SU-DHL-6 (cell line): ENCODE measurements around the gene ARHGAP1.

Source experiments
- EZH2phosphoT487 ChIP-seq: fragments of 200-600 bp; sonication (generic), shearing (Covaris generic); conservative IDR thresholded peaks from 2 replicates; pipeline ENCODE4 v1.6.1; 2018; ENCODE audit warnings: mild to moderate bottlenecking, antibody characterized with exemption, low read length, moderate library complexity, mixed read lengths
- TF ChIP-seq, protein P1 (sequence below): fragments of 200-600 bp; sonication (generic); IDR thresholded peaks from one replicate; pipeline ENCODE4 v1.5.1; 2017; ENCODE audit warnings: antibody characterized with exemption, mild to moderate bottlenecking, low read length, moderate library complexity; ENCODE audit not compliant: insufficient read depth, poor library complexity, severe bottlenecking

DNA sequence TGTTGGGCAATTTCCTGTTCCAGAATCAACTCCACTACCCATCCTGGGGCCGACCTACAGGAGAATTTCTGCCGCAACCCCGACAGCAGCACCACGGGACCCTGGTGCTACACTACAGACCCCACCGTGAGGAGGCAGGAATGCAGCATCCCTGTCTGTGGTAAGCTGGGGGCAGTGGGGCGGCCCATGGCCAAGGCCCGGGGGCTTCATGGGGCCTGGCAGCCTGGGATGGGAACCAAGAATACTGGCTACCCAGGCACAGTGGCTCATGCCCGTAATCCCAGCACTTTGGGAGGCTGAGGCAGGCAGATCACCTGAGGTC, 22.9 kb upstream of the ARHGAP1 start:
- TF ChIP-seq, protein P1, sequence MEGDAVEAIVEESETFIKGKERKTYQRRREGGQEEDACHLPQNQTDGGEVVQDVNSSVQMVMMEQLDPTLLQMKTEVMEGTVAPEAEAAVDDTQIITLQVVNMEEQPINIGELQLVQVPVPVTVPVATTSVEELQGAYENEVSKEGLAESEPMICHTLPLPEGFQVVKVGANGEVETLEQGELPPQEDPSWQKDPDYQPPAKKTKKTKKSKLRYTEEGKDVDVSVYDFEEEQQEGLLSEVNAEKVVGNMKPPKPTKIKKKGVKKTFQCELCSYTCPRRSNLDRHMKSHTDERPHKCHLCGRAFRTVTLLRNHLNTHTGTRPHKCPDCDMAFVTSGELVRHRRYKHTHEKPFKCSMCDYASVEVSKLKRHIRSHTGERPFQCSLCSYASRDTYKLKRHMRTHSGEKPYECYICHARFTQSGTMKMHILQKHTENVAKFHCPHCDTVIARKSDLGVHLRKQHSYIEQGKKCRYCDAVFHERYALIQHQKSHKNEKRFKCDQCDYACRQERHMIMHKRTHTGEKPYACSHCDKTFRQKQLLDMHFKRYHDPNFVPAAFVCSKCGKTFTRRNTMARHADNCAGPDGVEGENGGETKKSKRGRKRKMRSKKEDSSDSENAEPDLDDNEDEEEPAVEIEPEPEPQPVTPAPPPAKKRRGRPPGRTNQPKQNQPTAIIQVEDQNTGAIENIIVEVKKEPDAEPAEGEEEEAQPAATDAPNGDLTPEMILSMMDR: no peak
- no peak for TF ChIP-seq EZH2phosphoT487
